HG03432 (cell line): ENCODE data around the gene PEX5L.

Experiments
- ATAC-seq: cut with Tn5 transposase; IDR thresholded peaks from one replicate; pipeline ENCODE4 v1.9.1; 2021; ENCODE audit warnings: mild to moderate bottlenecking, moderate library complexity; ENCODE audit not compliant: unreplicated experiment

The PEX5L gene

GRCh38 chr3:179907784-179908482 is 128.8 kb downstream of the PEX5L start:
- no peak for ATAC-seq

GRCh38 chr3:179902061-179902460 is 134.7 kb downstream of the PEX5L start:
- ATAC-seq = no peak

- peak; percentile 90 for ATAC-seq
Observed at GRCh38 chr3:179898024-179898423, 138.7 kb downstream of the PEX5L start.

- no peak for ATAC-seq
Observed at GRCh38 chr3:179897231-179897630, 139.5 kb downstream of the PEX5L start.

GRCh38 chr3:179896507-179896906 is 140.2 kb downstream of the PEX5L start:
- ATAC-seq = no peak

GRCh38 chr3:179895330-179895729 is 141.4 kb downstream of the PEX5L start:
- ATAC-seq = no peak

GRCh38 chr3:179887295-179887943 is 149.3 kb downstream of the PEX5L start:
- no peak for ATAC-seq

GRCh38 chr3:179885950-179886349 is 150.8 kb downstream of the PEX5L start:
- ATAC-seq = no peak

- ATAC-seq = no peak
Observed at GRCh38 chr3:179884136-179884535, 152.6 kb downstream of the PEX5L start.

GRCh38 chr3:179882292-179882691 is 154.4 kb downstream of the PEX5L start:
- ATAC-seq = peak; percentile 86

- no peak for ATAC-seq
Observed at GRCh38 chr3:179881791-179882190, 154.9 kb downstream of the PEX5L start.

GRCh38 chr3:179880868-179881267 is 155.9 kb downstream of the PEX5L start:
- ATAC-seq = no peak

GRCh38 chr3:179876440-179876839 is 160.3 kb downstream of the PEX5L start:
- no peak for ATAC-seq

- ATAC-seq = no peak
Observed at GRCh38 chr3:179872842-179873241, 163.9 kb downstream of the PEX5L start.

GRCh38 chr3:179871782-179872181 is 165.0 kb downstream of the PEX5L start:
- peak; percentile 48 for ATAC-seq

- no peak for ATAC-seq
Observed at GRCh38 chr3:179868715-179869114, 168.0 kb downstream of the PEX5L start.

- ATAC-seq = no peak
Observed at GRCh38 chr3:179867961-179868360, 168.8 kb downstream of the PEX5L start.

GRCh38 chr3:179865861-179866505 is 170.8 kb downstream of the PEX5L start:
- no peak for ATAC-seq

GRCh38 chr3:179861953-179862352 is 174.8 kb downstream of the PEX5L start:
- no peak for ATAC-seq

- no peak for ATAC-seq
Observed at GRCh38 chr3:179861292-179861691, 175.4 kb downstream of the PEX5L start.

- no peak for ATAC-seq
Observed at GRCh38 chr3:179860275-179861107, 176.2 kb downstream of the PEX5L start.
